IMR-90 (cell line): ENCODE results near the gene DNAH9. TPM values are rescaled to one million over a fixed set of nuclear protein-coding genes. Genes with fewer than 3 reads are reported as not detected.

Source experiments
- ATAC-seq: fragments of 200-7000 bp; cut with Tn5 transposase; 2 replicates; pipeline ENCODE4 v1.9.1; 2020; ENCODE audit warnings: low read depth, mild to moderate bottlenecking, moderate library complexity
- BruUV-seq: library from RNA; stranded (reverse); fragments of 400-500 nt; replicated peaks from 2 replicates; lab custom pipeline; 2021; lab: Mats Ljungman, UMichigan
- CTCF ChIA-PET: fragments of 300-600 bp; formaldehyde crosslinking; extraction: SDS; loops from one replicate; lab custom pipeline; 2021; ENCODE audit warnings: antibody characterized with exemption; lab: Yijun Ruan, JAX
- POLR2A ChIA-PET: fragments of 300-600 bp; sonication (Branson Sonifier 250); formaldehyde crosslinking; loops from one replicate; lab custom pipeline; 2022; ENCODE audit warnings: antibody characterized with exemption; ENCODE audit not compliant: unreplicated experiment; lab: Charles Lee
- DNase-seq: peaks from one replicate; pipeline ENCODE4 v3.0.0; 2013
- H2AFZ ChIP-seq: replicated peaks from 2 replicates; pipeline ENCODE3; 2013; ENCODE audit warnings: low read length, mild to moderate bottlenecking; ENCODE audit not compliant: poor library complexity
- H2AK5ac ChIP-seq: 2 replicates; pipeline ENCODE4 v1.6.1; 2013; ENCODE audit warnings: low read depth, low read length, inconsistent platforms
- H2AK9ac ChIP-seq: replicated peaks from 2 replicates; pipeline ENCODE3; 2013; ENCODE audit warnings: mild to moderate bottlenecking, low read depth, low read length, moderate library complexity; ENCODE audit not compliant: poor library complexity
- H2BK120ac ChIP-seq: 2 replicates; pipeline ENCODE4 v1.6.1; 2013; ENCODE audit warnings: low read depth, low read length, inconsistent platforms
- H2BK15ac ChIP-seq: 3 replicates; pipeline ENCODE4 v1.6.1; 2013; ENCODE audit warnings: low read depth, low read length, inconsistent platforms
- H2BK20ac ChIP-seq: 2 replicates; pipeline ENCODE4 v1.6.1; 2013; ENCODE audit warnings: low read depth, mild to moderate bottlenecking, inconsistent platforms, low read length, moderate library complexity
- H2BK5ac ChIP-seq: 2 replicates; pipeline ENCODE4 v1.6.1; 2013; ENCODE audit warnings: mild to moderate bottlenecking, low read depth, low read length, inconsistent platforms; ENCODE audit not compliant: poor library complexity, severe bottlenecking
- H3K14ac ChIP-seq: replicated peaks from 2 replicates; pipeline ENCODE4 v1.6.1; 2013; ENCODE audit warnings: low read depth, low read length, inconsistent platforms
- H3K18ac ChIP-seq: 2 replicates; pipeline ENCODE4 v1.6.1; 2013; ENCODE audit warnings: low read depth, low read length, control low read depth
- H3K23ac ChIP-seq: 2 replicates; pipeline ENCODE4 v1.6.1; 2013; ENCODE audit warnings: low read depth, low read length, inconsistent platforms
- H3K27ac ChIP-seq: 2 replicates; pipeline ENCODE4 v1.5.1; 2013; ENCODE audit warnings: mild to moderate bottlenecking, control low read depth, low read length; ENCODE audit not compliant: insufficient read depth
- H3K27me3 ChIP-seq: 2 replicates; pipeline ENCODE4 v1.6.1; 2013; ENCODE audit warnings: low read length; ENCODE audit not compliant: control insufficient read depth, insufficient read depth
- H3K36me3 ChIP-seq: 2 replicates; pipeline ENCODE4 v1.6.1; 2013; ENCODE audit warnings: low read length, mixed read lengths; ENCODE audit not compliant: control insufficient read depth, insufficient read depth
- H3K4ac ChIP-seq: 2 replicates; pipeline ENCODE4 v1.6.1; 2013; ENCODE audit warnings: low read depth, low read length, inconsistent platforms
- H3K4me1 ChIP-seq: 2 replicates; pipeline ENCODE4 v1.6.1; 2013; ENCODE audit warnings: low read length, mixed read lengths; ENCODE audit not compliant: control insufficient read depth, insufficient read depth
- H3K4me2 ChIP-seq: 2 replicates; pipeline ENCODE4 v1.6.1; 2013; ENCODE audit warnings: low read depth, mild to moderate bottlenecking, control low read depth, low read length, moderate library complexity
- H3K4me3 ChIP-seq: 2 replicates; pipeline ENCODE4 v1.5.1; 2013; ENCODE audit warnings: low read depth, mild to moderate bottlenecking, control low read depth, low read length, moderate library complexity; ENCODE audit not compliant: insufficient read depth
- H3K56ac ChIP-seq: 2 replicates; pipeline ENCODE4 v1.6.1; 2013; ENCODE audit warnings: low read length, inconsistent platforms; ENCODE audit not compliant: insufficient read depth; ENCODE audit errors: extremely low read depth
- H3K79me1 ChIP-seq, 2 experiments: 2 replicates each; pipeline ENCODE4 v1.6.1; 2013; ENCODE audit warnings: low read length in 2 of 2, inconsistent platforms in 1 of 2, low read depth in 1 of 2
- H3K9ac ChIP-seq: 2 replicates; pipeline ENCODE4 v1.6.1; 2013; ENCODE audit warnings: low read depth, low read length, control low read depth
- H3K9me1 ChIP-seq: 2 replicates; pipeline ENCODE4 v1.6.1; 2013; ENCODE audit warnings: low read length, inconsistent platforms; ENCODE audit not compliant: insufficient read depth
- H3K9me3 ChIP-seq: 2 replicates; pipeline ENCODE4 v1.6.1; 2013; ENCODE audit warnings: low read length; ENCODE audit not compliant: control insufficient read depth, insufficient read depth
- H4K20me1 ChIP-seq: 2 replicates; pipeline ENCODE4 v1.6.1; 2013; ENCODE audit warnings: low read length, inconsistent platforms; ENCODE audit not compliant: insufficient read depth
- H4K5ac ChIP-seq: 2 replicates; pipeline ENCODE4 v1.6.1; 2013; ENCODE audit warnings: mild to moderate bottlenecking, low read depth, low read length, control low read depth
- H4K8ac ChIP-seq, 2 experiments: 2 replicates each; pipeline ENCODE4 v1.6.1; 2013; ENCODE audit warnings: low read depth in 2 of 2, low read length in 2 of 2, control low read depth in 1 of 2, inconsistent platforms in 1 of 2
- H4K91ac ChIP-seq: 2 replicates; pipeline ENCODE4 v1.6.1; 2013; ENCODE audit warnings: low read depth, low read length, inconsistent platforms; ENCODE audit not compliant: insufficient read depth
- WGBS, 2 experiments: methylation state at CpG; one replicate each; pipeline versions ENCODE4 v1.1.5 to v1.1.7; 2013; ENCODE audit warnings: missing lambda C conversion rate in 2 of 2; ENCODE audit not compliant: insufficient read length in 1 of 2; ENCODE audit errors: extremely low coverage in 2 of 2; 5-methylcytosine and 5-hydroxymethylcytosine counted together
- dilution Hi-C: fragments of 300-500 bp; cut with HindIII; formaldehyde crosslinking; loops from one replicate; pipeline ENCODE4 v1.14.3; 2018; ENCODE audit warnings: low sequenced_read_pairs; ENCODE audit not compliant: unreplicated experiment
- in situ Hi-C: fragments of 300-500 bp; cut with MboI; formaldehyde crosslinking; loops from 3 replicates; pipeline ENCODE4 v1.14.3; 2019; ENCODE audit warnings: low sequenced_read_pairs, inconsistent platforms, mixed read lengths
- intact Hi-C: fragments of 100-400 bp; cut with micrococcal nuclease; formaldehyde crosslinking; loops from 2 replicates; pipeline ENCODE4 v1.10.0; 2022
- polyA plus RNA-seq, 3 experiments: library from polyadenylated mRNA; depleted of rRNA; stranded (reverse); fragments of >200 nt; gene quantifications; 2 replicates each; pipeline ENCODE4 v1.2.3, GENCODE V29; 2012; ENCODE audit warnings: low replicate concordance in 1 of 3
- total RNA-seq: library from RNA; depleted of rRNA; stranded (reverse); fragments of >200 nt; gene quantifications from 2 replicates; pipeline ENCODE4 v1.2.3, GENCODE V29; 2012
- TF ChIP-seq, protein P1 (sequence below): fragments of 150-350 bp; IDR thresholded peaks from 2 replicates; pipeline ENCODE4 v1.6.1; 2017; ENCODE audit warnings: mild to moderate bottlenecking, antibody characterized with exemption, low read length, low read depth

The DNAH9 gene
- total and polyA plus RNA-seq, 2 of the 4 experiments (the other 2 are of a cell fraction) = not detected

DNA sequence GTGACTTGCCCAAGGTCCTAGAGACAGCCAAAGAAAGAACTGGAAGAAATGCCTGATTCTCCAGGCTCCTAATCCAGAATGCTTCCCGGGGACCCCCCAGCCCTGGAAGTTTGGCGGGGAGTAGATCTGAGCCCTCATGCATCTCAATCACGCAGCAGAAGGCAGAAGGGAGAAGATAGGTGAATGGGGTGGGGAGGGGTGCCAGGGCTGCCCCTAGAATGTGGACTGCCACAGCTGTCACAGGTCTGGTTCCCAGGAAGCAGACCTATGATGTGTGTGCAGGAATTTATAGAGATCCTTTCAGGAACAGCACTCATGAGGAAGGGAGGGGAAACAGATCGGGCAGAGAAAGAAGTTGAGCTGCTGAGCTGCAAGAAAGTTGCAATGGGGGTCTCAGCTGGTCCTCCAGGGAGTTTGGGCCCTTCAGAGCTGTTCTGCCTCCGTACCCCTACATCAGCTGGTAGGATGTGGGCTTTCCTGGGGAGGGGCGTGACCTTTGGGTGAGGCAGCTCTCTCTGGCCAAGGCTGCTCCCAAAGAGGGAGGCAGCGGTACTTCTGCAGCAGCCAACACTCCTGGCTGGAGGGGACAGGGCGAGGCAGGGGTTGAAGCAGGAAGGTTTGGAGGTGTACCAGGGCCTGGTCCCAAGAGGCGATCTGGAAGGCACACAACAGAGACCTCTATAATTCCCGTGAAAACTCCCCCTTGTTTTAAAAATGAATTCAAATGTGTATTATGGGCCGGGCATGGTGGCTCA lies 43.4 kb downstream of the DNAH9 start:
- H2BK15ac ChIP-seq = no peak overlapping the region
- no peak for ATAC-seq
- no peak overlapping the region for H3K27ac ChIP-seq
- H3K27me3 ChIP-seq = no peaks in the 10 kb centered on the region
- dilution Hi-C loops (no loop called here), intact Hi-C loops (no loop called here), in situ Hi-C loops (no loop called here)
- no peaks in the 10 kb centered on the region for H3K79me1 ChIP-seq
- no peak overlapping the region for H2AK9ac ChIP-seq
- DNase-seq = no peak
- H2AK5ac ChIP-seq = no peak overlapping the region
- no peak overlapping the region for H3K14ac ChIP-seq
- no peak overlapping the region for H3K4ac ChIP-seq
- H3K23ac ChIP-seq = no peak overlapping the region
- no peaks in the 10 kb centered on the region for H3K4me1 ChIP-seq
- no peak overlapping the region for H4K91ac ChIP-seq
- no peak overlapping the region for H3K56ac ChIP-seq
- no peak overlapping the region for H4K5ac ChIP-seq
- POLR2A ChIA-PET = no interaction called here
- TF ChIP-seq, protein P1, sequence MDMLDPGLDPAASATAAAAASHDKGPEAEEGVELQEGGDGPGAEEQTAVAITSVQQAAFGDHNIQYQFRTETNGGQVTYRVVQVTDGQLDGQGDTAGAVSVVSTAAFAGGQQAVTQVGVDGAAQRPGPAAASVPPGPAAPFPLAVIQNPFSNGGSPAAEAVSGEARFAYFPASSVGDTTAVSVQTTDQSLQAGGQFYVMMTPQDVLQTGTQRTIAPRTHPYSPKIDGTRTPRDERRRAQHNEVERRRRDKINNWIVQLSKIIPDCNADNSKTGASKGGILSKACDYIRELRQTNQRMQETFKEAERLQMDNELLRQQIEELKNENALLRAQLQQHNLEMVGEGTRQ = no peak
- H4K20me1 ChIP-seq = no peaks in the 10 kb centered on the region
- H3K9me3 ChIP-seq = peaks cover 25% of the 10 kb centered on the region
- H3K18ac ChIP-seq = no peak overlapping the region
- no peaks in the 10 kb centered on the region for H3K9me1 ChIP-seq
- H2BK20ac ChIP-seq = no peak overlapping the region
- no CpG with 5 or more reads among the region's 11 CpGs for WGBS, 2 experiments
- H3K4me2 ChIP-seq = no peak overlapping the region
- H2AFZ ChIP-seq = no peak overlapping the region
- no TSS peak for BruUV-seq
- CTCF ChIA-PET = no interaction called here
- no peak overlapping the region for H3K9ac ChIP-seq
- H3K36me3 ChIP-seq = no peaks in the 10 kb centered on the region
- H2BK120ac ChIP-seq = no peak overlapping the region
- no peak overlapping the region for H2BK5ac ChIP-seq
- no peak overlapping the region for H4K8ac ChIP-seq
- no peak overlapping the region for H3K4me3 ChIP-seq
